MM.1S (cell line): Measurements from ENCODE around the gene STK39.

ENCODE experiments used
- CTCF ChIP-seq: fragments of 300-600 bp; sonication (generic); IDR thresholded peaks from 2 replicates; pipeline ENCODE4 v1.5.1; 2016; ENCODE audit warnings: antibody characterized with exemption, low read length, mixed read lengths
- EZH2 ChIP-seq: fragments of 300-600 bp; sonication (generic); optimal IDR thresholded peaks from 2 replicates; pipeline ENCODE3; 2017; ENCODE audit warnings: low read depth, mild to moderate bottlenecking, antibody characterized with exemption, low read length, mixed read lengths

DNA sequence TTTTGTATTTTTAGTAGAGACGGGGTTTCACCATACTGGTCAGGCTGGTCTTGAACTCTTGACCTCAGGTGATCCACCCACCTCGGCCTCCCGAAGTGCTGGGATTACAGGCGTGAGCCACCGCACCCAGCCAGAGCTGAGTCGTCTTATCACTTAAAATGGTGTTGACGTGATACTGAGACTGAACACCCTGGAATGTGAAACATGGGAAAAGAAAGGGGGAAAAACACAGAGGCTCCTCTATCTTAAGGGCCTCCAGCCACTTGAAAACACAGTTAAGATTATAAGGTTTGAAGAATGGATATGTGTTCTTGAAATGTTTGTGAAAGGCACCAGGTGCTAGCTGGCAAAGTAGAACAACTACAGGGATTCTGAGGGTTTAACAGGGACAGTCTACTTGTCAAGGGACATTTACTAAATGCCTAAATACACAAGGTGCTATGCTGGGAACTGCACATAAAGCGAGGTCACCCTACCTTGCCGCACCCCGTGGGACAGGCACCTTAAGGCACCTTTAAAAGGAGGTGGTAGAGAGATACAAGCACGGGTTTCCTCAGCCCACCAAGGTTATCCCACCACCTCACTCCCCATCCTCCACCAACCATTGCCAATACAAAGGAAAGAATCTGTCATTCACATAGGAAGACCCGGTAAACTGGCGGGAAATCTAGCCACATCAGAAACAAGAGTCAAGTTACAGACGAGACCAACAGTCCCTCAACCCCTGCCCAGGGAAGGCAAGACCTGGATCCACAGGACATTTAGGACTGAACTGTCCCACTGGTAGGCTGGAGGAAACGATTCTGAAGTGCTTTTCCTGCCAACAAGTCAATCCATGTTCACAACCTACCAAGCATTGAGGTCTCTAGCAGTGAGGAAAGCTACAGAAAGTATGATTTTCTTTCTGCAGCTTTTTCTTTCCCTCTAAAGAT lies 43.4 kb downstream of the STK39 start:
- TF ChIP-seq CTCF (no peak), EZH2 (no peak)
